Activated naive CD8-positive, alpha-beta T cell treated with anti-CD3 and anti-CD28 coated beads, Interleukin-2, amount 50 U/mL, for 24 hours (primary cell): ENCODE measurements around the gene FBXW4.

ENCODE experiments used
- ATAC-seq: fragments of 150-1000 bp; cut with Tn5 transposase; one replicate; pipeline ENCODE4 v1.10.0; 2021
- DNase-seq: peaks from one replicate; pipeline ENCODE4 v3.0.0; 2021
- H3K27ac Mint-ChIP-seq: one replicate; pipeline ENCODE4 v1.8.0; 2021; ENCODE audit warnings: mild to moderate bottlenecking, mixed read lengths
- H3K27me3 Mint-ChIP-seq: one replicate; pipeline ENCODE4 v1.8.0; 2021; ENCODE audit warnings: mixed read lengths
- H3K36me3 Mint-ChIP-seq: one replicate; pipeline ENCODE4 v1.8.0; 2021; ENCODE audit warnings: low read depth, mixed read lengths
- H3K4me1 Mint-ChIP-seq: one replicate; pipeline ENCODE4 v1.8.0; 2021; ENCODE audit warnings: mixed read lengths
- H3K4me3 Mint-ChIP-seq: one replicate; pipeline ENCODE4 v1.8.0; 2021; ENCODE audit warnings: mild to moderate bottlenecking, moderate library complexity, mixed read lengths
- H3K9me3 Mint-ChIP-seq: one replicate; pipeline ENCODE4 v1.8.0; 2021; ENCODE audit warnings: mixed read lengths

FBXW4 gene

DNA sequence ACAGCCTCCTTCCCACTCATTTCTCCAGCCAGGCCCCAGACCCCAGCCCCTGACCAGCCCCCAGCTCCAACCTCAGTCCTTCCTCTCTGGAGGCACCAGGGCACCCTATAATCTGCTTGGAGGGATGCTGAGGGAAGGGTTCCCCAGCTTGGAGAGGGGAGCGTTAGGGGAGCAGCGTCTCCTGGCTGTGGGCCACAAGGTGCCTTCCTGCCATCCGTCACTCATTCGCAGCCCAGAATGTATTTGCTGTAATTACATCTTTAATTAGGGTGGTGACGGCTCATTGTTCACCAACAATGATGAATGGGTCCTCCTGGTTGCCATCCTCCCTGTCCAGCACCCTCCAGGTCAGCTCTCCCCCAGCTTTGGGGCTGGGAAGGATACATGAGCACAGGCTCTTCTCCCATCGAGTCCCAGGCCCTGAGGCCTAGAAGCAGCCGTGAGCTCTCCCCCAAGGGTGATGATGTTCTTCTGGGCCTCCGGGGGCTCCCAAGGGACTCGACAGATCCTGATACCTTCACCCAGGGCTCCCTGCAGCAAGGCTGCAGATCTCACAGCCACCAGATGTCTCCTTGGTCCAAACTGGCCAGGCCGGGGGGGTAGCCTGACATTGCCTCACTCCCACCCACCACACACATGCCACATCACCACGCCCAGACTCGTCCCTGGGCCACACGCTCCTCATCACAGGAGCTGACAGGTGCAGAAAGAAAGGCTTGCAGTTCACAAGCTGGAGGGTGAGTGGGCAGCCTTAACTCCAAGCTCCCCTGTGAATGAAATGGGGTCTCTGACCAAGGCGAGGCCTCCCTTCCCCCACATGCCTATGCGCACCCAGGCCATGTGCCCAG is 133.7 kb downstream of the FBXW4 start:
- no peak overlapping the region for H3K4me3 Mint-ChIP-seq
- DNase-seq: no peak
- no peak for ATAC-seq
- peaks cover 20% of the 10 kb centered on the region for H3K27me3 Mint-ChIP-seq
- no peaks in the 10 kb centered on the region for H3K9me3 Mint-ChIP-seq
- H3K36me3 Mint-ChIP-seq: no peaks in the 10 kb centered on the region
- peaks cover 8% of the 10 kb centered on the region for H3K4me1 Mint-ChIP-seq
- no peak overlapping the region for H3K27ac Mint-ChIP-seq
